Endodermal cell (in vitro differentiated cells): ENCODE data around the gene RIT2. TPM values are rescaled to one million over a fixed set of nuclear protein-coding genes. Genes with fewer than 3 reads are reported as not detected.

Source experiments
- DNase-seq: peaks from one replicate; pipeline ENCODE4 v3.0.0-alpha.2; 2017
- H3K27ac ChIP-seq: 2 replicates; pipeline ENCODE4 v1.5.1; 2013; ENCODE audit warnings: mild to moderate bottlenecking, low read depth, low read length, moderate library complexity
- H3K27me3 ChIP-seq: 2 replicates; pipeline ENCODE4 v1.6.1; 2013; ENCODE audit warnings: mild to moderate bottlenecking, low read length, moderate library complexity; ENCODE audit not compliant: insufficient read depth, control insufficient read depth, poor library complexity, severe bottlenecking
- H3K36me3 ChIP-seq: 2 replicates; pipeline ENCODE4 v1.7.0; 2013; ENCODE audit warnings: mild to moderate bottlenecking, low read length, moderate library complexity; ENCODE audit not compliant: control insufficient read depth, insufficient read depth
- H3K4me1 ChIP-seq: one replicate; pipeline ENCODE4 v1.7.0; 2013; ENCODE audit warnings: low read length; ENCODE audit not compliant: control insufficient read depth, insufficient read depth
- H3K4me3 ChIP-seq: 2 replicates; pipeline ENCODE4 v1.5.1; 2013; ENCODE audit warnings: mild to moderate bottlenecking, low read length, moderate library complexity
- H3K9ac ChIP-seq: 2 replicates; pipeline ENCODE4 v1.6.1; 2013; ENCODE audit warnings: mild to moderate bottlenecking, low read length, moderate library complexity; ENCODE audit not compliant: poor library complexity, severe bottlenecking; ENCODE audit errors: extremely low read depth
- H3K9me3 ChIP-seq: 2 replicates; pipeline ENCODE4 v1.6.1; 2013; ENCODE audit warnings: mild to moderate bottlenecking, low read length, moderate library complexity; ENCODE audit not compliant: control insufficient read depth
- H3K27ac Mint-ChIP-seq: 2 replicates; pipeline ENCODE4 v1.8.0; 2020; ENCODE audit warnings: mixed read lengths
- H3K27me3 Mint-ChIP-seq: 2 replicates; pipeline ENCODE4 v1.8.0; 2021; ENCODE audit warnings: mild to moderate bottlenecking, mixed read lengths; ENCODE audit not compliant: insufficient read depth
- H3K36me3 Mint-ChIP-seq: 2 replicates; pipeline ENCODE4 v1.8.0; 2020; ENCODE audit warnings: low read depth, mixed read lengths
- H3K4me1 Mint-ChIP-seq: 2 replicates; pipeline ENCODE4 v1.8.0; 2020; ENCODE audit warnings: mixed read lengths
- H3K4me3 Mint-ChIP-seq: 2 replicates; pipeline ENCODE4 v1.8.0; 2020; ENCODE audit warnings: mild to moderate bottlenecking, moderate library complexity, mixed read lengths
- H3K9me3 Mint-ChIP-seq: 2 replicates; pipeline ENCODE4 v1.8.0; 2020; ENCODE audit warnings: mild to moderate bottlenecking, mixed read lengths
- WGBS, 2 experiments: methylation state at CpG; one replicate each; pipeline versions ENCODE4 v1.1.5 to v1.1.7; 2013; ENCODE audit warnings: missing lambda C conversion rate in 2 of 2, mixed read lengths in 1 of 2; ENCODE audit not compliant: insufficient coverage in 1 of 2, insufficient read length in 1 of 2; 5-methylcytosine and 5-hydroxymethylcytosine counted together
- total RNA-seq, 2 donors: library from RNA; stranded (reverse); fragmentation: NEBNext Ultra II Directional in 1 of 2; extraction: Animal tissue kit (Norgen Biotek cat#: 25700) in 1 of 2; gene quantifications; 2 replicates in 1 of 2; 3 replicates in 1 of 2; pipeline ENCODE4 v1.2.1, GENCODE V29; 2021
- TF ChIP-seq, protein P1 (sequence below): fragments of 200-600 bp; sonication (generic); conservative IDR thresholded peaks from 2 replicates; pipeline ENCODE4 v1.5.0; 2021; ENCODE audit warnings: antibody characterized with exemption, mild to moderate bottlenecking

The RIT2 gene
- total RNA-seq, 2 donors from 2014 or later: 0.81 TPM; not detected in 1

DNA sequence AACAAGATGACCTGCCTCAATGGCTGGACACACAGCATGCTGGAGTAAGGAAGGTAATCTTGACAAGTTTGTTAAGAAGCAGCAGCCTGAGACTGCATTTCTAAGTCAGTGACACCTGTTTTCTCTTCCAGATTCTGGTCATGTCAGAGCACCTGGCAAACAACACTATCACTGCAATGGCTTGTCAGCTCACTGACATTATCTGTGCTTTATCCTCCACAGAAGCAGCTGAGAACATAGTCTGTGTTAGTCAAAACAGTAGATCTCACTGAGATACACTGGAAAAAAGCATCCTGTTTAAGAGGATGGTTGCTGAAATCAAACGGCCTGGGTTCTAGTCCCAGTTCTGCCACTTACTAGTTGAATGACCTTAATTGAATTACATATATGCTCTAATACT lies 355.2 kb downstream of the RIT2 start:
- Histone ChIP-seq H3K4me1 (no peaks in the 10 kb centered on the region), H3K36me3 (no peaks in the 10 kb centered on the region), H3K27ac (no peak overlapping the region), H3K4me3 (no peak overlapping the region), H3K9ac (no peak overlapping the region), H3K27me3 (no peaks in the 10 kb centered on the region), H3K9me3 (no peaks in the 10 kb centered on the region)
- TF ChIP-seq, protein P1, sequence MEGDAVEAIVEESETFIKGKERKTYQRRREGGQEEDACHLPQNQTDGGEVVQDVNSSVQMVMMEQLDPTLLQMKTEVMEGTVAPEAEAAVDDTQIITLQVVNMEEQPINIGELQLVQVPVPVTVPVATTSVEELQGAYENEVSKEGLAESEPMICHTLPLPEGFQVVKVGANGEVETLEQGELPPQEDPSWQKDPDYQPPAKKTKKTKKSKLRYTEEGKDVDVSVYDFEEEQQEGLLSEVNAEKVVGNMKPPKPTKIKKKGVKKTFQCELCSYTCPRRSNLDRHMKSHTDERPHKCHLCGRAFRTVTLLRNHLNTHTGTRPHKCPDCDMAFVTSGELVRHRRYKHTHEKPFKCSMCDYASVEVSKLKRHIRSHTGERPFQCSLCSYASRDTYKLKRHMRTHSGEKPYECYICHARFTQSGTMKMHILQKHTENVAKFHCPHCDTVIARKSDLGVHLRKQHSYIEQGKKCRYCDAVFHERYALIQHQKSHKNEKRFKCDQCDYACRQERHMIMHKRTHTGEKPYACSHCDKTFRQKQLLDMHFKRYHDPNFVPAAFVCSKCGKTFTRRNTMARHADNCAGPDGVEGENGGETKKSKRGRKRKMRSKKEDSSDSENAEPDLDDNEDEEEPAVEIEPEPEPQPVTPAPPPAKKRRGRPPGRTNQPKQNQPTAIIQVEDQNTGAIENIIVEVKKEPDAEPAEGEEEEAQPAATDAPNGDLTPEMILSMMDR: no peak
- Mint-ChIP-seq H3K27ac (no peak overlapping the region), H3K36me3 (no peaks in the 10 kb centered on the region), H3K4me1 (peaks cover 19% of the 10 kb centered on the region), H3K27me3 (no peaks in the 10 kb centered on the region), H3K4me3 (no peak overlapping the region), H3K9me3 (peaks cover under 1% of the 10 kb centered on the region)
- no peak for DNase-seq
- 88% methylated on average over 1 of the region's 1 CpG; no CpG with 5 or more reads in 1 of the 2 experiments for WGBS, 2 experiments

GRCh38 chr18:42758852-42759251 lies 356.6 kb downstream of the RIT2 start:
- Histone ChIP-seq H3K36me3 (no peaks in the 10 kb centered on the region), H3K4me3 (no peak overlapping the region), H3K4me1 (no peaks in the 10 kb centered on the region), H3K27me3 (no peaks in the 10 kb centered on the region), H3K9ac (no peak overlapping the region), H3K9me3 (no peaks in the 10 kb centered on the region), H3K27ac (no peak overlapping the region)
- H3K27me3 Mint-ChIP-seq: peaks cover 2% of the 10 kb centered on the region
- WGBS, 2 experiments: 100% methylated on average over 1 to 2 of the region's 2 CpGs
- no peaks in the 10 kb centered on the region for H3K36me3 Mint-ChIP-seq
- no peaks in the 10 kb centered on the region for H3K9me3 Mint-ChIP-seq
- no peak for DNase-seq
- no peak overlapping the region for H3K4me3 Mint-ChIP-seq
- peaks cover 6% of the 10 kb centered on the region for H3K4me1 Mint-ChIP-seq
- TF ChIP-seq, protein P1: no peak
- H3K27ac Mint-ChIP-seq: no peak overlapping the region

DNA sequence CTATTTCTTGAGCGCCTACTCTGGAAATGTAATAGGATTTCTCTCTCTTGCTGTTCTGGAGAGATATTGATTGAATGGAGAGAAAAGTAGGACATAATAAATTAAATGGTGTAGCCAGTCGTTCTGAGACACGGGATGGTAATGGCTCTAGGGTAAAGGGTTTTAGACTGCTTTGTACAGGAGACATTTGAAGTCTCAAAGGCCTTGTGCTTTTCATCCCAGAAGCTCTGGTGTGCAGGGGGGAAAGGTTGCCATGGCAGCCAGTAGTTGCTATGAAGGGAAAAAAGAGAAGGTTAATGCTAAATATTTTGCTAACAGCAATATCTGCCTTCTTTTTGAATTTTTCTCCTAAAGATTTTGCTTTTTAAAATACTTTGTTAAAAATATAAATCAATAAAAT lies 359.3 kb downstream of the RIT2 start:
- H3K9me3 Mint-ChIP-seq: no peaks in the 10 kb centered on the region
- Histone ChIP-seq H3K27me3 (no peaks in the 10 kb centered on the region), H3K9ac (no peak overlapping the region), H3K4me3 (no peak overlapping the region), H3K4me1 (no peaks in the 10 kb centered on the region), H3K36me3 (no peaks in the 10 kb centered on the region), H3K9me3 (no peaks in the 10 kb centered on the region), H3K27ac (peak overlapping the region; percentile 2)
- no peak overlapping the region for H3K27ac Mint-ChIP-seq
- peaks cover 2% of the 10 kb centered on the region for H3K27me3 Mint-ChIP-seq
- TF ChIP-seq, protein P1: no peak
- no peak for DNase-seq
- WGBS, 2 experiments: 86 to 96% methylated on average over 3 of the region's 3 CpGs
- H3K4me3 Mint-ChIP-seq: no peak overlapping the region
- no peaks in the 10 kb centered on the region for H3K36me3 Mint-ChIP-seq
- H3K4me1 Mint-ChIP-seq: peaks cover 6% of the 10 kb centered on the region
